ENCODE results near the gene MLX.

DNA sequence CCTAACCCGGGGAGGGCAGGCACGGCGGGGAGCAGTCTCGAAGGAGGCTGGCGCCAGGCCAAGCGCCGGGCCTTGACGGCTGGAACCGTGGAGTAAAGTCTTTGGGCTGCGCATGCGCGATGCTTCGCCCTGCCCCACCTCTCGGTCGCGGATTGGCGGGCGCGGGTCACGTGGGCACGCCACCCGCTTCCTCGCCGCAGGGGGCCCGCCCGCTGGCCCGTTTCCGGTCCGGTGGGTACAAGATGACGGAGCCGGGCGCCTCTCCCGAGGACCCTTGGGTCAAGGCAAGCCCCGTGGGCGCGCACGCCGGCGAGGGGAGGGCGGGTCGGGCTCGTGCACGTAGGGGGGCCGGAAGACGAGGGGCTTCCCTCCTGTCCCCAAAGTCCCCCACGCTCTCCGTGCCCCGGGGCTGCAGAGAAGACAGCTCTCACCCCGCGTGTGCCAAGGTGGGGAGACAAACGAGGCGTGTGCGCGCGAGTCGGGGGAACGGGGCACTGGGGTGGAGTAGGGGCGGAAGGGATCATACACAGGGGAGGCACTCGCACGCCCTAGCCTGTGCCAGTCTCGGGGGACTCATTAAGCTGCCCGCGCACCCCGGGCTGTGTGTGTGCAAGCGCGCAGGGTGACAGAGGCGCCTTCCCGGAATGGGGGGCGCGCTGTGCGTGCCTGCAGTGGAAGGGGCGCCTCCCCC is at the start of gene MLX:
- no peak; the same call in 1 of the 2 replicates for TF ChIP-seq GATA2 (IDR thresholded peaks at IDR 0.05; ENCODE audit: low read depth, low read length)
- no peak for TF ChIP-seq GATA3 (IDR thresholded peaks at IDR 0.05; ENCODE audit: low read depth, low read length)
